NCI-H2227 (cell line): ENCODE results near the gene PRKACG.
"Not testable (repeated sequence)": the region's sequence is repeated elsewhere in the genome, so short reads cannot be mapped to it uniquely, and the experiment has no call there.

Source experiments
- DNase-seq: peaks from one replicate; lab custom pipeline; 2025; ENCODE audit not compliant: unreplicated experiment; lab: John Stamatoyannopoulos, UW

Gene PRKACG

GRCh38 chr9:69027355-69028097 is 13.6 kb upstream of the PRKACG start:
- peak; percentile 65 for DNase-seq

DNA sequence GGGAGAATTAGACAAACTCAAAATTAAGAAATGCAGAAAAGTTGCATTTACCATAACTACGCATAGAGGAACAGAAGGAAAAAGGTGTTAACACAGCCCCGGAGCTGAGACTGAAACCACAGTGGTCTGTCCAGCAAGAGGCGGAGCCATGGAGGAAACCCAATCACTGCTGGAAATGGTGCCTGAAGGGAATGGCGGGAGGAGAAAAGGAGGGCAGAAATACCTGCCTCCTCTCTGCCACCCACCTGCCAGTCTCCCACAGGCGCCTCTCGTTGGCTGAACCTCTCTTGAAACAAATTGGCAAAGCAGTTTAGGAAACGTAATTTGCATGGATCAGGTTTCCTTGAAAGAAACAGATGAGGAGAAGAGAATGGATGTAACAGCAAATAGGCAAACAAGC is 9.7 kb upstream of the PRKACG start:
- DNase-seq: no peak

GRCh38 chr9:69020301-69021145 is 6.6 kb upstream of the PRKACG start:
- no peak for DNase-seq

- peak; percentile 34 for DNase-seq
Measured at GRCh38 chr9:69019808-69020207, 5.9 kb upstream of the PRKACG start.

GRCh38 chr9:69018737-69019136 is 4.8 kb upstream of the PRKACG start:
- DNase-seq: no peak

- no peak for DNase-seq
Measured at GRCh38 chr9:69016191-69017096, 2.5 kb upstream of the PRKACG start.

- no peak for DNase-seq
Measured at GRCh38 chr9:69013382-69013727, 558 bp downstream of the PRKACG start.

DNA sequence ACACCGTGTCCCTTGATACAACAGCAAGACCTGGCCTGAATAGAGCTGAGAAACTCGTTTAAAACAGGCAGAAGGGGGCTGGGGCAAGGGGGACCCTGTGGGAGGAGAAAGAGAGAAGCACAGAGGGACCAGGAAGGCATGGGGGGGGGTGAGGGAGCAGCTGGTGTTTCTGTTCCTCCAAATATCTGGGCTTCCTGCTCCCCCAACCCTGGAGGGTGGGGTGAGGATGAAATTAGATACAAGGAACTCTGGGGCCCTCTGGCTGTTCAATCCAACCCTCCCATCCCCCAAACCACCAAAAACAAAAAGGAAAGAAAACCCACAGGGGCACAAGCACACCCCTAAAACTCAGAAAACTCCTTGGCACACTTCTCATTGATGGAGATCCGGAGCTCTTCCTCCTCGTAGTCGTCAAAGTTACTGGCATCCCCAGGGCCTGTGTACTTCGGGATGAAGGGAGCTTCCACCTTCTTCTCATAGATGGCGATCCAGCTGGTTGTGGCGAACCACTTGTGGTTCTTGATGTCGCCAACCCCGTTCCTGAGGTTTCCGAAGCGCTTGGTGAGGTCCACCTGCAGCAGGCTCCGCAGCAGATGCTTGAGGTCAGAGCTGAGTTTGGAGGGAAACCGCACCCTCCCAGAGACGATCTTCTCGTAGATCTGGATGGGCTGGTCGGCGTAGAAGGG is 1.1 kb downstream of the PRKACG start:
- DNase-seq: no peak

GRCh38 chr9:69009708-69010107 is 4.2 kb downstream of the PRKACG start:
- DNase-seq: no peak

GRCh38 chr9:69004836-69005235 is 9.1 kb downstream of the PRKACG start:
- DNase-seq: no peak

DNA sequence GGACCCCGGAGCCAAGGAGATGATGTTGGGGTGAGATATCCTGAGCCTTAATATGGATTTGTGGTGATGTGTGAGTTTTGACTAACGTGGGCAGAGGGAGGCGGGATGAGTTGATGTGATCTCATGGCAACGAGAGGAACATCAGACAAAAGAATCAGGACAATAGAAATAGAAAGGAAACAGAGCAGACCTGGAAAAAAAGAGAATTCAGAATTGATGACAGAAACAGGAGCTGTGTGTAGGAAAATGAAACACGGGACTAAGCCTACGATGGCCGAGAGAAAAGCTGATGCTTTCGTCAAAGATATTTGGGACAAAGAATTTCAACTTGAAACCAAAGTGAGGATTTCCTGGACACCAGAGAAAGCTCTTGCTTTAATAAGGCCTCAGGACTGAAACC is 10.9 kb downstream of the PRKACG start:
- DNase-seq: no peak

DNA sequence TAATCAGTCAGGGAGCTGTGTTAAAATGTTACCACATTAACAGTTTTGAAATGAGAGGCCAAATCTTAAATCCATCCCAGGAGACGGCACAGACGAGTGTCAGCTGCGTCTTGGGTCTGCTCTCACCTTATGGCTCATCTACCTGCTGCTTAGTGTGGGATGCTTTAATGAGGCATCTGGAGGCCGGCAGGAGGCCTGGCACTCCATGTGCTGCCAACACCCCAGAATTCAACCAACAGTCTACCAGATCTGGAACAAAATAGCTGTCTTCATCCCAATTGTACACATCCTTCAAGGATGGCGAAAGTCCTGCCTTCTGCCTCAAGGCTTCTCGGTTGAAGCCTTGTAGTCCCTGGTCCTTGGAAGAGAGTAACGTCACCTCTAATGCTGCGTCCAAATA is 12.0 kb downstream of the PRKACG start:
- no peak for DNase-seq

DNA sequence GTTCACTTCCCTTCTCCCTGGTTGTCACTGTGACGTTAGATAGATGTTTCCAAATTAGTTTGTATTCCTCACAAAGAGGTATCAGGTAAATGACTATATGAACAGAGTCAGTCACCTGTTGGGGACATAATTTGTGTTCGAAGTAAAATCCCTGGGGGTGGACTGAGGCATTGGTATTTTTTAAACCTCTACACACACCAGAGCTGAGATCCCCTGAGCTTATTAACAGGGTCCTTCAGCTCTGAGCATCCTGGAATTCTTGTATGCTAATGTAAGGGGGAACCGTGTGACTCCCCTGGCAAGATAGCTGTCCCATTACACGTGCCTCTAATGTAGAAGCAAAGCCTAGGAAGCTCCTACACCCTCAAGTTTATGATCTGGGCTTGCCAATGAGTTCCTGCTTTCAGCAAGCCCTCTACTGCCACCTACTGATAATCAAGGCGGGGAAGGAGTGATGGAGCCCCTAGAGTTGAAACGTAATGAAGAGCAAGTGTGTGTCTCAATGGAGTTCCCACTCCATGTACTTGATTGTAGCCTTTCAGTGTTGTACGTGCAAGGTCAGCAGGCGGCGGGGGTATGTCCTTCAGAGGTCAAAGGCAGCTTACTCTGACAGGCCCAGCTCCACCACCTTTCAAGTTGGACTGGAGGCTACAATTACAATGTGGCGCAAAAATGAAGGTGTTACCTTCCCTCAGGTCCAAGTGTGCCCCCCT is 14.4 kb downstream of the PRKACG start:
- peak; percentile 80 for DNase-seq

- DNase-seq: no peak
Measured at GRCh38 chr9:68998812-68999211, 15.1 kb downstream of the PRKACG start.

- no peak for DNase-seq
Measured at GRCh38 chr9:68998385-68998784, 15.5 kb downstream of the PRKACG start.

DNA sequence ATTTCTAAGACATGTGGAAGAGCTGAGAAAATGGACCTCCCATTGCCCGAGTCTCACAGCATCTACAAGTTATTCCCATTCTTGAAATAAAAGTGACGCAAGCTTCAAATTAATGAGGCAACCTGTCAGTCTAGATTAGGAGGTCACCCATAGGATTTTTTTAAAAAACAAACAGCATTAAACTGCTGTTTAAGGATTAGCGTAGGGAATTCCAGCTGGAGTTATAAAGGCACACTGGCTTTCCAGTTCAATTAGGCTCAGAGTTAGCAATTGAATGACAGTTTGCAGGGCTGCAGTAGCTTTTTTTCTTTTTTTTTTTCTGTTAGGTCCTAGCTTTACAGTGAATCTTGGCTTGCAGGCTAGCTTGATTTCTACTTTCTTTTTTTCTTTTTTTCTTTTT is 16.2 kb downstream of the PRKACG start:
- no peak for DNase-seq

- DNase-seq: no peak
Measured at GRCh38 chr9:68996462-68996861, 17.5 kb downstream of the PRKACG start.

DNA sequence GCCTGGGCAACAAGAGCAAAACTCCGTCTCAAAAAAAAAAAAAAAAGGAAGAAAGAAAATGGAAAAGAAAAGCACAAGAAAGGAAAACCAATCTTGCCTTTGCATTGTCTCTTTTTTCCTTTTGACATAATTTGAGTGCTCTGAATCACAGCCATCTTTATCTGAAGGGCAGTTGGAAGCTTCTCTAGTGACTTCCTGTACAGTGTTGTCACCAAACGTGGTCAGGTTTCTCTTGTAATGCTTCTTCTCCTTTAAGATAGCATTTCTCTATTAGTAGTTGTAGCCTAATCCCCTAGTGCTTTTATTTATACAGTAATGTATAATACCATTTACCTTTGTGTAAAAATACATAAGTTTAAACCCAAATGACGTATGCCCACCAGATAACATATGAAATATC is 18.1 kb downstream of the PRKACG start:
- DNase-seq: no peak

DNA sequence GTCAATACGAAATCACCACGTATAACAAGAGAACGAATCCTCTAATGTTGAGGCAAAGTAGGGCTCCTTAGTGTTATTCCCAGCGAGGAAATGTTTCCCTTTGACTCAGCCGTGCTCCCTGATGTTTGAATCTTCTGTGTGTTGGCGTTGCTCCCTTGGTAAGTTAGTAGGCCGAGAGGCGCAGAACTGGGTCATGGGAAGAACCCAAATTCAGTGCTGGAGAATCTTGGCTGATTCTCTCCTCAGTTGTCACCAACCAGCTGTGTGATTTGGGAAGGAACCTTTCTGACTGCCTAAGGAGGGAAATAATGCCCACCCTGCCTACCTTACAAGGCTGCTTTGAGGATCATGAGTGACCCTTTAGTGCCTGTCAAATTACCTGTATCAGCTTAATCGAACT is 22.5 kb downstream of the PRKACG start:
- DNase-seq: no peak

GRCh38 chr9:68986949-68987348 is 27.0 kb downstream of the PRKACG start:
- not testable (repeated sequence) for DNase-seq
